Measurements from ENCODE around the gene ARHGAP6. TPM values are rescaled to one million over a fixed set of nuclear protein-coding genes. Genes with fewer than 3 reads are reported as not detected.

ARHGAP6 gene
- total and polyA plus RNA-seq, 3 donors from 2014 or later = 4.8 to 11.8 (median 5.7) TPM

GRCh38 chrX:11427453-11428071 lies 238.2 kb downstream of the ARHGAP6 start:
- no peaks in the 10 kb centered on the region for H3K4me1 ChIP-seq
- H3K27me3 ChIP-seq = no peaks in the 10 kb centered on the region
- 0 to 1% methylated on average over 4 to 25 of the region's 57 CpGs for WGBS, 2 donors
- no peaks in the 10 kb centered on the region for H3K36me3 ChIP-seq (ENCODE audit: low read depth, missing control alignments)
- TF ChIP-seq POLR2A (IDR thresholded peaks at IDR 0.05) (no peak), CTCF (IDR thresholded peaks at IDR 0.05) (peak in 2 of 3 experiments; percentile 44 to 46)
- peak; percentile 69 for DNase-seq
- H3K27ac ChIP-seq = peak overlapping the region; percentile 59
- peak overlapping the region; percentile 55 to 62 for H3K4me3 ChIP-seq
- H3K9me3 ChIP-seq = no peaks in the 10 kb centered on the region
- intact Hi-C loops (cut with DNase I; ENCODE audit: low total_unique reads) = no loop called here

DNA sequence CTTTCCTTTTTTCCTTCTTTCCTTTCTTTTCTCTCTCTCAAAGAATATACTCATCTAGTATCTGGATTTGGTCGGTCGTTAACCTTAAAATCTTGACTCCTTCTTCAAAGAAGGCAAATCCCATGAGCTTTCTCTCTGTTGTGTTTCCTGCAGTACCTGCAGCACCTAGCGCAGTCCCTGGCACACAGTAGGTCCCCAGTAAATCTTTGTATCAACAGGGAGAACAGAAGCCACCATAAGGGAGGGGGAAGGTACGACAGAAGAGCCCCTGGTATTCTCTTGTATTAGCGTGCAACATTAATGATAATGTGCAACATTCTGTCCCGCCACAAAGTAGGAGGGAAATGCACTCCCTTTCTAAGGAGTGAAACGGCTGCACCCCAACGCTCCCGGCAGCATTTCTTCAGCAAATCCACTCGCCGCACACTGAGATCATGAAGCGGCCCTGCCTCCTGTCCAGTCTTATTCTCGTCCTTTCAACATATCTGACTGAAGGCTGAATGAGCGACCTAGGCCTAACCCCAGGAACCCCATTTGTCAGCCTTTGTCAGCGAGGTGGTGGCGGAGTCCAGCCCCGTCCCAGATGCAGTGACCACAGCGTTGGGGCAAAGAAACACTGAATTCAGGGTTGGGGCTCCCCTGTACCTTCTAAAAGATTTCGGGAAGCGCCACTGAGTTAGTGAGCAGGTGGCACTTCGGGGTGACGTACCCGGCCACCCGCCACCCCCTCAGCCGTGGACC lies 238.8 kb downstream of the ARHGAP6 start:
- Histone ChIP-seq H3K4me1 (no peaks in the 10 kb centered on the region), H3K27me3 (no peaks in the 10 kb centered on the region), H3K9me3 (no peaks in the 10 kb centered on the region), H3K36me3 (ENCODE audit: low read depth, missing control alignments) (no peaks in the 10 kb centered on the region), H3K4me3 (peak overlapping the region; percentile 55 to 62), H3K27ac (peak overlapping the region; percentile 59)
- TF ChIP-seq CTCF (IDR thresholded peaks at IDR 0.05) = no peak
- no peak for TF ChIP-seq POLR2A (IDR thresholded peaks at IDR 0.05)
- peak; percentile 21 for DNase-seq
- WGBS, 2 donors = 8 to 31% methylated on average over 9 to 23 of the region's 25 CpGs
- intact Hi-C loops (cut with DNase I; ENCODE audit: low total_unique reads) = no loop called here

GRCh38 chrX:11424903-11425674 lies 240.6 kb downstream of the ARHGAP6 start:
- intact Hi-C loops (cut with DNase I; ENCODE audit: low total_unique reads) = no loop called here
- Histone ChIP-seq H3K4me3 (no peak overlapping the region), H3K27me3 (no peaks in the 10 kb centered on the region), H3K4me1 (no peaks in the 10 kb centered on the region), H3K36me3 (ENCODE audit: low read depth, missing control alignments) (no peaks in the 10 kb centered on the region), H3K9me3 (no peaks in the 10 kb centered on the region), H3K27ac (no peak overlapping the region)
- WGBS, 2 donors = 78 to 85% methylated on average over 5 to 7 of the region's 7 CpGs
- TF ChIP-seq POLR2A (IDR thresholded peaks at IDR 0.05) (no peak), CTCF (IDR thresholded peaks at IDR 0.05) (no peak)
- DNase-seq = no peak

GRCh38 chrX:11423949-11424348 lies 241.8 kb downstream of the ARHGAP6 start:
- no peak for DNase-seq
- intact Hi-C loops (cut with DNase I; ENCODE audit: low total_unique reads) = no loop called here
- WGBS, 2 donors = 86 to 94% methylated on average over 2 to 3 of the region's 3 CpGs
- Histone ChIP-seq H3K4me3 (no peak overlapping the region), H3K27ac (no peak overlapping the region), H3K27me3 (no peaks in the 10 kb centered on the region), H3K4me1 (no peaks in the 10 kb centered on the region), H3K9me3 (no peaks in the 10 kb centered on the region), H3K36me3 (ENCODE audit: low read depth, missing control alignments) (no peaks in the 10 kb centered on the region)
- TF ChIP-seq CTCF (IDR thresholded peaks at IDR 0.05) (no peak), POLR2A (IDR thresholded peaks at IDR 0.05) (no peak)
